Astrocyte of the spinal cord (primary cell): ENCODE results near the gene PRR5.
A peak's percentile ranks its signal among the peaks of the same experiment; 100 is the strongest.

Experiments
- DNase-seq: peaks from one replicate; pipeline ENCODE4 v3.0.0; 2011; ENCODE audit warnings: low read depth, low spot score
- H3K4me3 ChIP-seq: 2 replicates; pipeline ENCODE4 v1.5.1; 2011; ENCODE audit warnings: low read depth, mild to moderate bottlenecking, low read length, moderate library complexity
- in situ Hi-C: cut with HindIII; loops from 2 replicates; pipeline ENCODE4 v1.10.0; 2017; ENCODE audit warnings: low sequenced_read_pairs
- TF ChIP-seq, protein P1 (sequence below): IDR thresholded peaks from 2 replicates; pipeline ENCODE4 v1.5.1; 2012; ENCODE audit warnings: low read depth, mild to moderate bottlenecking, low read length, inconsistent platforms

The PRR5 gene

DNA sequence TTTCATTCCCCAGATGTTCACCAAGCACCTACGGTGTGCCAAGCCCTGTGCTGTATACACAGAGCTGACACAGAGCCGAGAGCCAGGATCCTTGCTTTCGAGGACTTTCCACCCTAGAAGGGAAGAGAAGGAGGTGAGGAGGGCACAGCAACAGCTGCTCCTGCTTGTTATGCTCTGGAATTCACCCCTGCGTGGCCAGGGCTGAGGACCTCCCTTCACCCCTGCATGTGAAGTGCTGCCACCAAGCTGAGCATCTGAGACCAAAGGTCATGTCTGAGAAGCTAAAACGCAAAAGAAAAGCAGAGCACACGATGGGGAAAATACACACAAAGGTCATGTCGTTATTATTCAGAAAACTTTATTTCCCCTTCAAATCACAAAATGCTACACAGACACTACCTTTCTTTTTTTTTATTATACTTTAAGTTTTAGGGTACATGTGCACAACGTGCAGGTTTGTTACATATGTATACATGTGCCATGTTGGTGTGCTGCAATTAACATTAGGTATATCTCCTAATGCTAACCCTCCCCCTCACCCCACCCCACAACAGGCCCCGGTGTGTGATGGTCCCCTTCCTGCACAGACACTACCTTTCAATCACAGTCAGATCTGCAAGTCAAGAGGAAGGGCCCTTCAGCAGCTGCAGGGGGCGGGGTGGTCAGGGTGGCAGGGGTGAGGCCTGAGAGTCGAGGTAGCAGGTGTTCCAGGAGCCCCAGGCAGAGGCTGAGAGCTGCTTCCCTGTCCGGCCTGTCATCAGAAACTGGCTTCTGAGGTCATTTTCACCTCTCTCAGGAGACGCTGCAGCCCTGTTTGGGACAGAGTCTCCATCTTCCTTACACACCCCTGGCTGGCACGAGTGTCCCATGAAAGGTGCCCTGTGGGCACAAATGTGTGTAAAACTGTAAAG is 40.1 kb upstream of the PRR5 start:
- TF ChIP-seq, protein P1, sequence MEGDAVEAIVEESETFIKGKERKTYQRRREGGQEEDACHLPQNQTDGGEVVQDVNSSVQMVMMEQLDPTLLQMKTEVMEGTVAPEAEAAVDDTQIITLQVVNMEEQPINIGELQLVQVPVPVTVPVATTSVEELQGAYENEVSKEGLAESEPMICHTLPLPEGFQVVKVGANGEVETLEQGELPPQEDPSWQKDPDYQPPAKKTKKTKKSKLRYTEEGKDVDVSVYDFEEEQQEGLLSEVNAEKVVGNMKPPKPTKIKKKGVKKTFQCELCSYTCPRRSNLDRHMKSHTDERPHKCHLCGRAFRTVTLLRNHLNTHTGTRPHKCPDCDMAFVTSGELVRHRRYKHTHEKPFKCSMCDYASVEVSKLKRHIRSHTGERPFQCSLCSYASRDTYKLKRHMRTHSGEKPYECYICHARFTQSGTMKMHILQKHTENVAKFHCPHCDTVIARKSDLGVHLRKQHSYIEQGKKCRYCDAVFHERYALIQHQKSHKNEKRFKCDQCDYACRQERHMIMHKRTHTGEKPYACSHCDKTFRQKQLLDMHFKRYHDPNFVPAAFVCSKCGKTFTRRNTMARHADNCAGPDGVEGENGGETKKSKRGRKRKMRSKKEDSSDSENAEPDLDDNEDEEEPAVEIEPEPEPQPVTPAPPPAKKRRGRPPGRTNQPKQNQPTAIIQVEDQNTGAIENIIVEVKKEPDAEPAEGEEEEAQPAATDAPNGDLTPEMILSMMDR, result no peak
- no peak for DNase-seq
- H3K4me3 ChIP-seq, result no peak overlapping the region
- in situ Hi-C loops, result no loop called here

DNA sequence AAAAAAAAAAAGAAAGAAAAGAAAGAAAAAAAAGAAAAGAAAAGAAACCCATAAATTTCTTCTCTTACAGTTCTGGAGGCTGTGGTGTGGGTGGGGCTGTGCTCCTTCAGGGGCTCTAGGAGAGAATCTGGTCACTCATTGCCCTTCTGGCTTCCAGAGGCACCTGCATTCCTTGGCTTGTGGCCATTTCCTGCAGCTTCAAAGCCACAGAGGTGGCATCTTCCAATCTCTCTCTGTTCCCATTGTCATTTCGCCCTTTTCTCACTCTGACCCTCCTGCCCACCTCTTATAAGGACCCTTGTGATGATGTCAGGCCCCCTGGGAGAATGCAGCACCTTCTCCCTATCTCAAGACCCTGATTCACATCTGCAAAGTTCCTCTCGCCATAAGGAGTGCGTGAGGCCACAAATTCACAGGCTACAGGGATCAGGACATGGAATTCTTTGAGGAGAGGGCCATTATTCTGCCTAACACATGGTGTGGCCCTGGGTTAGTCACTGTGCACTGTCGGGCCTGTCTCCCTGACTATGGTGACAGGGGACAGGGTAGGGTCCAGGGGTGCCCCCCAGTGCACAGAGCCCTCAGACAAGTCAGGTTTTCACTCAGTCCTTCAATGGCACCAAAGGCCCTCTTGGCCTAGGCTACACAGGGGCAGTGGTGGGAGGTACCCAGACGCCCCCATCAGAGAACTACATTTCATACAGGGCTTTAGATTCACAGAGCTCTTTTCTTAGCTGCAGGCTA is 38.6 kb upstream of the PRR5 start:
- H3K4me3 ChIP-seq, result no peak overlapping the region
- no peak for DNase-seq
- in situ Hi-C loops, result no loop called here
- TF ChIP-seq, protein P1, result no peak

DNA sequence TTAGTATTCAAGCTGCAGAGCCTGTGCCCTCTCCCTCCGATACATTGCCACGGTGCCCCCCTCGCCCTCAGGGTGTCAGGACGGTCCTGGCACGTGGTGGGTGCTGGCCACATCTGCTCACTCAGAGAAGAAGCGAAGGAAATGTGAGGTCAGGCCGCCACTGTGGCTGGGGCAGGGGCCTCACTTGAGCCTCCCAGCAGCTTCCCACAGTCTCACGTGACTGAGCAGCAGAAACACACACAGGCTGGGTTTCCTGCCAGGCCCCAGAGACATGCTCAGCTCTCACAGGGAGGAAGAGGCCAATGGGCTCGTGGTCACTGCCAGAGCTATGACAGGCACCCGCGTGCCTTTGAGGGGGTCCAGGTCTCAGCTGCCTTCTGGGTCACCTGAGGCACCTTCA is 37.9 kb upstream of the PRR5 start:
- TF ChIP-seq, protein P1, result no peak
- H3K4me3 ChIP-seq, result no peak overlapping the region
- in situ Hi-C loops, result no loop called here
- peak; percentile 18 for DNase-seq

DNA sequence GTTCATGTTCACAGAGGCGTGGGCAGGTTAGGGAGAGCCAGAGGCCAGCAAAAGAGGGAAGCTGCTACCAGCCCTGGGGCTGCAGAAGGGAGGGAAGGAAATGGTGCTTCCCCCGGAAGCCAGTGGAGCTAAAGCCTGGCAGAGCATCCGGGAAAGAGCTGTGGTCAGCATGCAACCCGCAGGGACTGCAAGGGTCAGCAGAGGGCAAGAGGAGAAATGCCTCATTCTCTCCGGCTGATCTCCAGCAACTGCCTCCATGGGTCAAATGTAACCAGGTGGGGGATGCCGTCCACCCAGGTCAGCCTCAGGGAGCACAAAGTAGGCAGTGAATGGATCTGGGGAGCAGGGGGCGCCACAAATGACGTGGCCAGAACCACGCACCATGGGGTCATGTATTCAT is 36.9 kb upstream of the PRR5 start:
- TF ChIP-seq, protein P1, result no peak
- no peak for DNase-seq
- in situ Hi-C loops, result no loop called here
- no peak overlapping the region for H3K4me3 ChIP-seq

DNA sequence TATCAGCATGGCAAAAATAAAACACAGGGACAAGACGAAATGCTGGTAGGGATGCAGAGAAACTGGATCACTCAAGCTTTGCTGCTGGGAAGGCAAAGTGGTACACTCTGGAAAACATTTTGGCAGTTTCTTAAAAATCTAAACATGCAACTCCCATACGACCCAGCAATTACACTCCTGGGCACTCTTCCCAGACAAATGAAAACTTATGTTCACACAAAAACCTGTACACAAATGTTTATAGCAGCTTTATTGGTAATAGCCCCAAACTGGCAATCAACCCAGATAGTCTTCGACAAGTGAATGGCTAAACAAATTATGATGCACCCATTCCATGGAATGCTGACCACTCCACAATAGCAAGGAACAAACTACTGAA is 35.8 kb upstream of the PRR5 start:
- in situ Hi-C loops, result no loop called here
- TF ChIP-seq, protein P1, result no peak
- no peak for DNase-seq
- H3K4me3 ChIP-seq, result no peak overlapping the region

DNA sequence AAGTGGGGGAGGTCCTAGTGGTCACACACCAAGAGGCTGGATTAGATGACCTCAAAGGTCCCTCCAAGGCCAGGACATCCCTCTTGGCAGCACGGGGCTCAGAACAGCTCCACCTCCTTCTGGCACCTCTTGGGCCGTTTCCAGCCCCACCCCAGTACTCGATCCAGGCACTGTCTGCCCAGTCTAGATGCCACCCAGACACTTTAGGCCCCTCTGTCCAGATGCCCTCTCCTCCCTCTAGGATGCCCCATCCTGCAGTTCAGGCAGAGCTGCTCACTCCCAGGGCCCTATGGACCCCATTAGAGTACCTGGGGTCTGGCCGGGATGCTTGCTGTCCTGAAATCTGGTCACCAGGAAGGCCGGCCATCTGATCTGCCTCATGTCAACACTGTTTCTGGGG is 34.7 kb upstream of the PRR5 start:
- in situ Hi-C loops, result no loop called here
- TF ChIP-seq, protein P1, result no peak
- no peak for DNase-seq
- H3K4me3 ChIP-seq, result no peak overlapping the region
